Liver (tissue), 9 donors: ENCODE data around the gene SRCAP. TPM values are rescaled to one million over a fixed set of nuclear protein-coding genes. Genes with fewer than 3 reads are reported as not detected.

ENCODE experiments used
- DNase-seq: peaks from one replicate; pipeline ENCODE4 v3.0.0-alpha.2; 2017; ENCODE audit warnings: low spot score
- H3K27ac ChIP-seq, 2 donors: one replicate each; pipeline ENCODE4 v1.7.0; 2013; ENCODE audit warnings: inconsistent platforms in 2 of 2, low read length in 2 of 2, control low read depth in 1 of 2, low read depth in 1 of 2, mild to moderate bottlenecking in 1 of 2
- H3K27me3 ChIP-seq, 4 donors: one replicate each; pipeline versions ENCODE4 v1.6.1 to v1.7.0; 2013; ENCODE audit warnings: low read length in 3 of 4, inconsistent platforms in 1 of 4, mild to moderate bottlenecking in 1 of 4, moderate library complexity in 1 of 4; ENCODE audit not compliant: control insufficient read depth in 4 of 4, insufficient read depth in 4 of 4
- H3K36me3 ChIP-seq, 4 donors: one replicate each; pipeline versions ENCODE4 v1.6.1 to v1.7.0; 2013; ENCODE audit warnings: low read length in 3 of 4, mild to moderate bottlenecking in 3 of 4, low read depth in 1 of 4, moderate library complexity in 1 of 4; ENCODE audit not compliant: control insufficient read depth in 4 of 4, insufficient read depth in 3 of 4
- H3K4me1 ChIP-seq, 4 donors: one replicate each; pipeline versions ENCODE4 v1.6.1 to v1.7.0; 2013; ENCODE audit warnings: low read length in 3 of 4, mild to moderate bottlenecking in 3 of 4, moderate library complexity in 1 of 4; ENCODE audit not compliant: control insufficient read depth in 4 of 4, insufficient read depth in 4 of 4
- H3K4me3 ChIP-seq, 3 donors: one replicate each; pipeline versions ENCODE4 v1.6.1 to v1.7.0; 2013; ENCODE audit warnings: low read length in 3 of 3, control low read depth in 1 of 3, low read depth in 1 of 3, mild to moderate bottlenecking in 1 of 3
- H3K9ac ChIP-seq, 2 donors: one replicate each; pipeline ENCODE4 v1.7.0; 2013; ENCODE audit warnings: low read length in 2 of 2, mild to moderate bottlenecking in 2 of 2, moderate library complexity in 2 of 2, control low read depth in 1 of 2, low read depth in 1 of 2
- H3K9me3 ChIP-seq, 4 donors: one replicate each; pipeline versions ENCODE4 v1.6.1 to v1.7.0; 2013; ENCODE audit warnings: low read length in 3 of 4; ENCODE audit not compliant: control insufficient read depth in 4 of 4
- CTCF ChIP-seq: fragments of 150-350 bp; IDR thresholded peaks from 2 replicates; pipeline ENCODE4 v1.5.1; 2017; ENCODE audit warnings: improper control_type of control experiment, low read depth, low read length; ENCODE audit not compliant: missing input control
- GABPA ChIP-seq, 2 donors: IDR thresholded peaks in 1 of 2; conservative IDR thresholded peaks in 1 of 2; 2 replicates each; pipeline ENCODE4 v1.6.1; 2016; ENCODE audit warnings: antibody characterized with exemption in 2 of 2, mild to moderate bottlenecking in 1 of 2, moderate library complexity in 1 of 2
- HNF4G ChIP-seq: IDR thresholded peaks from 2 replicates; pipeline ENCODE4 v1.6.1; 2016; ENCODE audit warnings: antibody characterized with exemption
- JUND ChIP-seq, 2 donors: IDR thresholded peaks; 2 replicates each; pipeline ENCODE4 v1.6.1; 2016; ENCODE audit warnings: antibody characterized with exemption in 2 of 2
- NR2F2 ChIP-seq: IDR thresholded peaks from 2 replicates; pipeline ENCODE4 v1.6.1; 2016; ENCODE audit warnings: antibody characterized with exemption
- REST ChIP-seq: IDR thresholded peaks from 2 replicates; pipeline ENCODE4 v1.6.1; 2016; ENCODE audit warnings: antibody characterized with exemption, mild to moderate bottlenecking
- RXRA ChIP-seq, 2 donors: IDR thresholded peaks; 2 replicates each; pipeline ENCODE4 v1.6.1; 2017 to 2018; ENCODE audit warnings: antibody characterized with exemption in 2 of 2, mild to moderate bottlenecking in 1 of 2
- SP1 ChIP-seq: IDR thresholded peaks from 2 replicates; pipeline ENCODE4 v1.6.1; 2018; ENCODE audit warnings: antibody characterized with exemption, mild to moderate bottlenecking
- YY1 ChIP-seq: IDR thresholded peaks from 2 replicates; pipeline ENCODE4 v1.6.1; 2016; ENCODE audit warnings: antibody characterized with exemption, mild to moderate bottlenecking
- ZBTB33 ChIP-seq: IDR thresholded peaks from 2 replicates; pipeline ENCODE4 v1.6.1; 2016; ENCODE audit warnings: antibody characterized with exemption
- WGBS: extraction: QIAGEN DNeasy Blood & Tissue Kit; methylation state at CpG from one replicate; pipeline ENCODE4 v1.1.7; 2013; 5-methylcytosine and 5-hydroxymethylcytosine counted together
- polyA plus RNA-seq, 2 donors: library from polyadenylated mRNA; stranded (reverse) in 1 of 2; unstranded in 1 of 2; fragments of 200-250 nt in 1 of 2; fragments of >200 nt in 1 of 2; fragmentation: Nextera tagmentation in 1 of 2; extraction: Ambion mirVana in 1 of 2; gene quantifications; one replicate each; pipeline versions ENCODE4 v1.2.1 to v1.2.3, GENCODE V29; 2013 to 2015
- total RNA-seq, 2 donors: library from RNA; depleted of rRNA; stranded (reverse); fragments of >200 nt; gene quantifications; one replicate each; pipeline ENCODE4 v1.2.3, GENCODE V29; 2014
- TF ChIP-seq, protein P1 (sequence below): IDR thresholded peaks from 2 replicates; pipeline ENCODE4 v1.6.1; 2016; ENCODE audit warnings: antibody characterized with exemption
- TF ChIP-seq, protein P2 (sequence below): IDR thresholded peaks from 2 replicates; pipeline ENCODE4 v1.6.1; 2016; ENCODE audit warnings: antibody characterized with exemption
- donor health status: healthy.
- donor health status: healthy.
- donor health status: healthy.
- donor health status: healthy.
- donor health status: healthy.

SRCAP gene
- total and polyA plus RNA-seq, 4 donors, result 7.6 to 27.7 (median 17.7) TPM

GRCh38 chr16:30662449-30662848 lies 36.5 kb upstream of the SRCAP start:
- peaks cover 0 to 28% (median 22%) of the 10 kb centered on the region in 4 donors for H3K4me1 ChIP-seq
- H3K9me3 ChIP-seq, result no peaks in the 10 kb centered on the region
- no peaks in the 10 kb centered on the region for H3K27me3 ChIP-seq
- peaks cover 21 to 53% (median 36%) of the 10 kb centered on the region in 4 donors for H3K36me3 ChIP-seq
- no peak for TF ChIP-seq HNF4G
- no peak for TF ChIP-seq GABPA (IDR thresholded peaks at IDR 0.05 in 1 of 2, conservative IDR thresholded peaks at IDR 0.05 in 1 of 2)
- TF ChIP-seq NR2F2, result no peak
- TF ChIP-seq CTCF, result no peak
- TF ChIP-seq, protein P1, sequence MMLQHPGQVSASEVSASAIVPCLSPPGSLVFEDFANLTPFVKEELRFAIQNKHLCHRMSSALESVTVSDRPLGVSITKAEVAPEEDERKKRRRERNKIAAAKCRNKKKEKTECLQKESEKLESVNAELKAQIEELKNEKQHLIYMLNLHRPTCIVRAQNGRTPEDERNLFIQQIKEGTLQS, result no peak
- TF ChIP-seq ZBTB33, result no peak
- TF ChIP-seq RXRA (IDR thresholded peaks at IDR 0.05), result no peak
- WGBS, result 92% methylated on average over 17 of the region's 17 CpGs
- no peak overlapping the region for H3K4me3 ChIP-seq
- no peak overlapping the region for H3K9ac ChIP-seq
- no peak for DNase-seq
- no peak overlapping the region for H3K27ac ChIP-seq

DNA sequence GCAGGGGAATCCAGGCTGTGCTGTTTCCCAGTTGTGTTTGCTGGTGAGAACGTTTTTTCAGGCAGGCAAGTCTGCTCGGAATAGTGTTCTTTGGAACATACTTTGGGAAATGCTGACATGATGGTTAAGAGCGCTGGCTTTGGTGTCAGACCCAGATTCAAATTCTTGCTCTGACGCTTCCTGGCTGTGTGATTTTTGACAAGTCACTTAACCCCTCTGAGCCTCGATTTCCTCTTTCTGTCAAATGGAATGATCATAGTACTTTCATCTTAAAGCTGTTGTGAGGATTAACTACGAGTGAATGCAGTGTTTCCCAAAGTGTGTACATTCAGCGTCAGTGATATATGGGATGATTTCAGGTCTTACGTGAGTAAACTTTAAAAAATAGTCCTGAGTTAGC lies 35.9 kb upstream of the SRCAP start:
- 88% methylated on average over 8 of the region's 8 CpGs for WGBS
- H3K4me1 ChIP-seq, result peaks cover 0 to 26% (median 20%) of the 10 kb centered on the region in 4 donors
- no peaks in the 10 kb centered on the region for H3K27me3 ChIP-seq
- H3K9ac ChIP-seq, result no peak overlapping the region
- peaks cover 21 to 59% (median 40%) of the 10 kb centered on the region in 4 donors for H3K36me3 ChIP-seq
- no peak overlapping the region for H3K27ac ChIP-seq
- DNase-seq, result no peak
- no peak for TF ChIP-seq SP1
- TF ChIP-seq ZBTB33, result no peak
- TF ChIP-seq, protein P1, result no peak
- TF ChIP-seq RXRA (IDR thresholded peaks at IDR 0.05), result no peak
- TF ChIP-seq YY1, result no peak
- TF ChIP-seq REST, result no peak
- TF ChIP-seq JUND (IDR thresholded peaks at IDR 0.05), result no peak
- no peak for TF ChIP-seq GABPA (IDR thresholded peaks at IDR 0.05 in 1 of 2, conservative IDR thresholded peaks at IDR 0.05 in 1 of 2)
- TF ChIP-seq, protein P2, sequence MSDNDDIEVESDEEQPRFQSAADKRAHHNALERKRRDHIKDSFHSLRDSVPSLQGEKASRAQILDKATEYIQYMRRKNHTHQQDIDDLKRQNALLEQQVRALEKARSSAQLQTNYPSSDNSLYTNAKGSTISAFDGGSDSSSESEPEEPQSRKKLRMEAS, result no peak
- no peak overlapping the region for H3K4me3 ChIP-seq
- H3K9me3 ChIP-seq, result no peaks in the 10 kb centered on the region
